B cell (primary cell): Measurements from ENCODE around the gene PALM3.

Experiments used
- CTCF ChIP-seq: fragments of 200-600 bp; IDR thresholded peaks from one replicate; pipeline ENCODE4 v1.8.0; 2022; ENCODE audit warnings: antibody characterized with exemption, mild to moderate bottlenecking
- EZH2 ChIP-seq: IDR thresholded peaks from 2 replicates; pipeline ENCODE4 v1.6.1; 2012; ENCODE audit warnings: borderline replicate concordance, low read depth, mild to moderate bottlenecking, moderate library complexity, low read length; ENCODE audit not compliant: insufficient read depth, poor library complexity, severe bottlenecking

- no peak for TF ChIP-seq CTCF
- no peak for TF ChIP-seq EZH2
Measured at GRCh38 chr19:14012378-14012915, 49.4 kb downstream of the PALM3 start.
